A549 (cell line): Measurements from ENCODE around the gene PRKG1. TPM values are rescaled to one million over a fixed set of nuclear protein-coding genes. Genes with fewer than 3 reads are reported as not detected.

ENCODE experiments used
- ATAC-seq, 2 experiments: fragments of 200-7000 bp in 1 of 2; fragments of >200 bp in 1 of 2; cut with Nextera tagmentation in 1 of 2; cut with Tn5 transposase in 1 of 2; 3 replicates each; pipeline versions ENCODE4 v1.8.0 to v1.9.1; 2018 to 2020; ENCODE audit warnings: mild to moderate bottlenecking in 1 of 2, moderate library complexity in 1 of 2
- CTCF ChIA-PET: fragments of 300-600 bp; sonication (Branson Sonifier 250); formaldehyde crosslinking; extraction: SDS; loops from one replicate; lab custom pipeline; 2021; ENCODE audit warnings: antibody characterized with exemption, inconsistent platforms; lab: Yijun Ruan, JAX
- POLR2A ChIA-PET: fragments of 350-600 bp; formaldehyde crosslinking; extraction: SDS; loops from one replicate; lab custom pipeline; 2021; ENCODE audit warnings: antibody characterized with exemption, inconsistent platforms; lab: Yijun Ruan, JAX
- DNase-seq, 2 experiments: peaks; one replicate each; pipeline versions ENCODE4 v3.0.0 to v3.0.0-alpha.2; 2011 to 2016; ENCODE audit warnings: low read depth in 1 of 2, low spot score in 1 of 2
- FAIRE-seq: peaks from 2 replicates; lab custom pipeline; 2011; peaks lifted over from hg19 to GRCh38; lab: Jason Lieb, UNC
- H3K27ac ChIP-seq, 2 experiments: fragments of >200 bp; sonication (Bioruptor Twin); formaldehyde crosslinking; 3 replicates each; pipeline ENCODE4 v1.5.1; 2016 to 2017
- H3K4me1 ChIP-seq: fragments of >200 bp; sonication (Bioruptor Twin); formaldehyde crosslinking; 3 replicates; pipeline ENCODE4 v1.6.1; 2016
- H3K4me2 ChIP-seq: fragments of >200 bp; sonication (Bioruptor Twin); formaldehyde crosslinking; 3 replicates; pipeline ENCODE4 v1.6.1; 2016
- H3K4me3 ChIP-seq: fragments of >200 bp; sonication (Bioruptor Twin); formaldehyde crosslinking; 3 replicates; pipeline ENCODE4 v1.5.1; 2016
- H3K9me3 ChIP-seq: fragments of >200 bp; sonication (Bioruptor Twin); formaldehyde crosslinking; 3 replicates; pipeline ENCODE4 v1.6.1; 2016
- ATOH8 ChIP-seq: fragments of 250-450 bp; sonication (Bioruptor Pico); IDR thresholded peaks from 2 replicates; pipeline ENCODE4 v1.5.0; 2020; ENCODE audit warnings: low read depth, mild to moderate bottlenecking, moderate library complexity
- BHLHE40 ChIP-seq: IDR thresholded peaks from 2 replicates; pipeline ENCODE4 v1.6.1; 2012; ENCODE audit warnings: low read depth, low read length, inconsistent platforms
- CHD2 ChIP-seq: fragments of 150-350 bp; IDR thresholded peaks from 2 replicates; pipeline ENCODE4 v1.6.1; 2014; ENCODE audit warnings: low read length; ENCODE audit not compliant: partially characterized antibody
- CTCF ChIP-seq: fragments of >200 bp; sonication (Bioruptor Twin); formaldehyde crosslinking; IDR thresholded peaks from 3 replicates; pipeline ENCODE4 v1.5.1; 2016
- EHF ChIP-seq: fragments of 250-450 bp; sonication (Bioruptor Pico); IDR thresholded peaks from 2 replicates; pipeline ENCODE4 v1.5.0; 2020; ENCODE audit warnings: mild to moderate bottlenecking
- EHMT2 ChIP-seq: fragments of 200-600 bp; sonication (generic); IDR thresholded peaks from 2 replicates; pipeline ENCODE4 v1.6.1; 2016; ENCODE audit warnings: antibody characterized with exemption, low read depth, mild to moderate bottlenecking, moderate library complexity
- EP300 ChIP-seq, 2 experiments: fragments of >200 bp; sonication (Bioruptor Twin); formaldehyde crosslinking; IDR thresholded peaks; 2 replicates in 1 of 2; 3 replicates in 1 of 2; pipeline ENCODE4 v1.6.1; 2016 to 2017
- ESRRA ChIP-seq: fragments of 150-350 bp; IDR thresholded peaks from 2 replicates; pipeline ENCODE4 v1.6.1; 2014; ENCODE audit warnings: mild to moderate bottlenecking, low read length, borderline replicate concordance
- FOSB ChIP-seq: fragments of 250-450 bp; sonication (Bioruptor Pico); IDR thresholded peaks from 2 replicates; pipeline ENCODE4 v1.5.0; 2020; ENCODE audit warnings: mild to moderate bottlenecking, moderate library complexity
- GATA3 ChIP-seq: IDR thresholded peaks from 2 replicates; pipeline ENCODE4 v1.6.1; 2012; ENCODE audit warnings: borderline replicate concordance
- HES2 ChIP-seq: fragments of >200 bp; sonication (Bioruptor Twin); formaldehyde crosslinking; IDR thresholded peaks from 2 replicates; pipeline ENCODE4 v1.6.1; 2016
- HMGXB4 ChIP-seq: fragments of 250-450 bp; sonication (Bioruptor Pico); IDR thresholded peaks from 2 replicates; pipeline ENCODE4 v1.5.0; 2021; ENCODE audit warnings: mild to moderate bottlenecking, moderate library complexity, borderline replicate concordance
- HOXB13 ChIP-seq: fragments of 250-450 bp; sonication (Bioruptor Pico); IDR thresholded peaks from 2 replicates; pipeline ENCODE4 v1.5.0; 2020; ENCODE audit warnings: low read depth, mild to moderate bottlenecking, moderate library complexity
- JUNB ChIP-seq: fragments of >200 bp; sonication (Bioruptor Twin); formaldehyde crosslinking; IDR thresholded peaks from 2 replicates; pipeline ENCODE4 v1.6.1; 2016
- KDM1A ChIP-seq: fragments of 200-600 bp; sonication (generic); IDR thresholded peaks from 2 replicates; pipeline ENCODE4 v1.6.1; 2016; ENCODE audit warnings: low read depth, mild to moderate bottlenecking
- KDM5A ChIP-seq: fragments of 200-600 bp; sonication (generic); IDR thresholded peaks from 2 replicates; pipeline ENCODE4 v1.6.1; 2016; ENCODE audit warnings: antibody characterized with exemption, mild to moderate bottlenecking
- MAFK ChIP-seq: fragments of 450-650 bp; IDR thresholded peaks from 2 replicates; pipeline ENCODE4 v1.6.1; 2014; ENCODE audit not compliant: partially characterized antibody
- MAZ ChIP-seq: fragments of 150-350 bp; IDR thresholded peaks from 2 replicates; pipeline ENCODE4 v1.6.1; 2014; ENCODE audit warnings: antibody characterized with exemption, low read depth, low read length, borderline replicate concordance
- NFE2L2 ChIP-seq: fragments of 150-350 bp; conservative IDR thresholded peaks from 2 replicates; pipeline ENCODE4 v1.6.1; 2014; ENCODE audit warnings: low read length
- POLR2AphosphoS2 ChIP-seq: conservative IDR thresholded peaks from 2 replicates; pipeline ENCODE4 v1.6.1; 2012; ENCODE audit warnings: low read length, improper control_type of control experiment, inconsistent platforms
- RARB ChIP-seq: fragments of 250-450 bp; sonication (Bioruptor Pico); IDR thresholded peaks from 2 replicates; pipeline ENCODE4 v1.8.0; 2021; ENCODE audit warnings: mild to moderate bottlenecking, moderate library complexity
- RCOR1 ChIP-seq: fragments of 150-350 bp; IDR thresholded peaks from 2 replicates; pipeline ENCODE4 v1.6.1; 2014; ENCODE audit warnings: antibody characterized with exemption, low read length, low read depth
- RNF2 ChIP-seq: fragments of 200-600 bp; sonication (generic); IDR thresholded peaks from 2 replicates; pipeline ENCODE4 v1.6.1; 2016; ENCODE audit warnings: low read depth, mild to moderate bottlenecking, antibody characterized with exemption, moderate library complexity, borderline replicate concordance
- TP53 ChIP-seq: fragments of 250-450 bp; sonication (Bioruptor Pico); IDR thresholded peaks from 2 replicates; pipeline ENCODE4 v1.5.0; 2021; ENCODE audit warnings: mild to moderate bottlenecking, moderate library complexity
- ZC3H11A ChIP-seq: fragments of 450-650 bp; IDR thresholded peaks from 2 replicates; pipeline ENCODE4 v1.6.1; 2014; ENCODE audit warnings: antibody characterized with exemption, mild to moderate bottlenecking
- ZNF302 ChIP-seq: fragments of 250-450 bp; sonication (Bioruptor Pico); IDR thresholded peaks from 2 replicates; pipeline ENCODE4 v1.9.0; 2021; ENCODE audit warnings: inconsistent platforms, mild to moderate bottlenecking, moderate library complexity
- ZSCAN20 ChIP-seq: fragments of 250-450 bp; sonication (Bioruptor Pico); IDR thresholded peaks from 2 replicates; pipeline ENCODE4 v1.8.0; 2022; ENCODE audit warnings: mild to moderate bottlenecking, moderate library complexity
- WGBS: methylation state at CpG from one replicate; pipeline ENCODE4 v1.1.6; 2017; ENCODE audit errors: missing lambda C conversion rate; 5-methylcytosine and 5-hydroxymethylcytosine counted together
- polyA plus RNA-seq, 4 experiments: library from polyadenylated mRNA; depleted of rRNA in 3 of 4; stranded (reverse); fragments of >200 nt; fragmentation: RNase III in 1 of 4; extraction: RNeasy Plus Mini Kit Qiagen cat#74134 plus additional on column Dnase treatment in 1 of 4; gene quantifications; 2 replicates in 3 of 4; 3 replicates in 1 of 4; pipeline ENCODE4 v1.2.3, GENCODE V29; 2011 to 2017

PRKG1 gene
- polyA plus RNA-seq, 2 of the 4 experiments (the other 2 are of a cell fraction): not detected

GRCh38 chr10:52029628-52030027 is 955.3 kb downstream of the PRKG1 start:
- no peak for FAIRE-seq
- ATAC-seq: no peak
- TF ChIP-seq ZNF302: no peak
- no peak for TF ChIP-seq BHLHE40
- TF ChIP-seq GATA3: no peak
- no peak for TF ChIP-seq EP300 (IDR thresholded peaks at IDR 0.05)
- no peak for TF ChIP-seq ZSCAN20 (CRISPR knock-in tag)
- TF ChIP-seq KDM5A: no peak
- no peak for TF ChIP-seq KDM1A
- no peak for TF ChIP-seq EHMT2
- TF ChIP-seq HOXB13 (CRISPR knock-in tag): no peak
- no peak for TF ChIP-seq RCOR1
- no peak for TF ChIP-seq EHF (CRISPR knock-in tag)
- TF ChIP-seq MAFK: no peak
- no peak for TF ChIP-seq ESRRA
- no peak for TF ChIP-seq RARB (CRISPR knock-in tag)
- TF ChIP-seq JUNB: no peak
- no peak for TF ChIP-seq HES2
- TF ChIP-seq CHD2: no peak
- no peak for TF ChIP-seq HMGXB4
- no peak for TF ChIP-seq ATOH8 (CRISPR knock-in tag)
- WGBS: 20% methylated on average over 2 of the region's 2 CpGs
- no peak overlapping the region for H3K4me3 ChIP-seq
- CTCF ChIA-PET: interaction anchor here (0.9 to 1.1 kb wide), 2 partner anchors 185 to 966 kb away, joined by 3 read pairs; no protein-coding TSS in a partner anchor
- H3K4me2 ChIP-seq: no peak overlapping the region
- no peaks in the 10 kb centered on the region for H3K4me1 ChIP-seq
- H3K9me3 ChIP-seq: no peaks in the 10 kb centered on the region
- H3K27ac ChIP-seq: no peak overlapping the region
- POLR2A ChIA-PET: no interaction called here
- DNase-seq: no peak

GRCh38 chr10:52030051-52030790 is 955.9 kb downstream of the PRKG1 start:
- DNase-seq (no peak), ATAC-seq (no peak), FAIRE-seq (no peak)
- ChIA-PET CTCF (interaction anchor here (0.9 to 1.1 kb wide), 2 partner anchors 185 to 967 kb away, joined by 3 read pairs; no protein-coding TSS in a partner anchor), POLR2A (no interaction called here)
- 42% methylated on average over 6 of the region's 6 CpGs for WGBS
- Histone ChIP-seq H3K4me1 (no peaks in the 10 kb centered on the region), H3K4me2 (no peak overlapping the region), H3K4me3 (no peak overlapping the region), H3K27ac (no peak overlapping the region), H3K9me3 (no peaks in the 10 kb centered on the region)
- no peak for TF ChIP-seq GATA3
- peak; percentile 71 for TF ChIP-seq NFE2L2
- TF ChIP-seq MAFK: peak; percentile 65

GRCh38 chr10:52030975-52031374 is 956.7 kb downstream of the PRKG1 start:
- FAIRE-seq (no peak), DNase-seq (no peak)
- 39% methylated on average over 1 of the region's 1 CpG for WGBS

More at GRCh38 chr10:52030975-52031374, 956.7 kb downstream of the PRKG1 start:
- CTCF ChIA-PET: no interaction called here
- H3K27ac ChIP-seq: no peak overlapping the region
- H3K4me3 ChIP-seq: no peak overlapping the region
- no peak overlapping the region for H3K4me2 ChIP-seq
- no peaks in the 10 kb centered on the region for H3K4me1 ChIP-seq
- ATAC-seq: no peak
- H3K9me3 ChIP-seq: no peaks in the 10 kb centered on the region
- TF ChIP-seq CTCF (no peak), MAZ (no peak), ZC3H11A (no peak), BHLHE40 (no peak), EP300 (IDR thresholded peaks at IDR 0.05) (no peak), TP53 (CRISPR knock-in tag) (no peak), POLR2AphosphoS2 (no peak), JUNB (no peak), RNF2 (no peak), KDM1A (no peak), EHF (CRISPR knock-in tag) (no peak), FOSB (CRISPR knock-in tag) (no peak)
- POLR2A ChIA-PET: no interaction called here
